ENCODE results near the gene SCN3A.

- no peak for TF ChIP-seq POLR2AphosphoS5 (IDR thresholded peaks at IDR 0.05)
- no peak for TF ChIP-seq CTCF (IDR thresholded peaks at IDR 0.05)
- TF ChIP-seq POLR2A (IDR thresholded peaks at IDR 0.05), result no peak
- no peak for TF ChIP-seq EP300 (IDR thresholded peaks at IDR 0.05)
These were observed 7.4 kb downstream of the SCN3A start for GRCh38 chr2:165196411-165196810.
